NCI-H1417 (cell line): ENCODE results near the gene CUX1.
A peak's percentile ranks its signal among the peaks of the same experiment; 100 is the strongest.

ENCODE experiments used
- DNase-seq, 3 experiments: peaks; one replicate each; lab custom pipeline; 2025; lab: John Stamatoyannopoulos, UW

Gene CUX1

GRCh38 chr7:102185796-102186195, 368.4 kb downstream of the CUX1 start:
- no peak for DNase-seq

DNA sequence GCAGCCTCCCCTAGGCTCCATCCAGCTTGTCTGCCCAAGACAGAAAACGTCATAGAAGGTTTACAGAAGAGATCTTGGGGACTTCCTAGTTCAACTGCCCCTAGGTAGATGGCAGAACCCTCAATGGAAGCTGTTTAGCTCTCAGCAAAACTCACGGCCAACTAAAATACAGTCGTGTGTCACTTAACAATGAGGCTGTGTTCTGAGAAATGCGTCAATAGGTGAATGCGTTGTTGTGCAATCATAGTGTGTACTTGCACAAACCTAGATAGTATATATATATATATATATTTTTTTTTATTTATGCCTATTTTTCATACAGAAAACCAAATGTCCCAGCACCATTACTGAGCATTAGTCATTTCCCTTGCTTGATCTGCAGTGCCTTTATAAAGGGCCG, 368.9 kb downstream of the CUX1 start:
- no peak for DNase-seq

GRCh38 chr7:102188746-102189145, 371.3 kb downstream of the CUX1 start:
- DNase-seq = no peak

GRCh38 chr7:102189756-102190155, 372.3 kb downstream of the CUX1 start:
- no peak for DNase-seq

GRCh38 chr7:102190776-102191350, 373.4 kb downstream of the CUX1 start:
- no peak for DNase-seq

- DNase-seq = no peak
Measured at GRCh38 chr7:102191556-102192379, 374.3 kb downstream of the CUX1 start.

- no peak for DNase-seq
Measured at GRCh38 chr7:102192790-102193189, 375.4 kb downstream of the CUX1 start.

GRCh38 chr7:102193806-102194205, 376.4 kb downstream of the CUX1 start:
- no peak for DNase-seq

- no peak for DNase-seq
Measured at GRCh38 chr7:102195361-102195760, 377.9 kb downstream of the CUX1 start.

DNA sequence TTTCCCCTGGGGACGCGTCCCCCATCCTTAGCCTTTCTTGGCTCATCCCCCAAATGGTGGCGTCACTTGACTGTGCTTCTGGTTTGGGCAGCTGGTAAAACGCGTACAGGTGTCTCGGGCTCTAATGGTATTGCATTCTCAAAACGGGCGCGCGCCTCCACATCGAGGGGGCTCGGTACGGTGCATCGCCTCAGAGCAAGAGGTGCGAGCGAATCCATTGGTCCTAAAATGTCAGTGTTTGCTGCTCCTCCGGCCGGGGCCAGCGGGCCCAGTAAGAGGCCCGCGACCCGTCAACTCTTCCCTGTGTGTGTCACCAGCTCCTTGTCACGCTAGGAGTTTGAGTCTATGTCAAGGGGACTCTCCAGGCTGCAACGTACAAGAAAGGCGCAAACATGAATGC, 378.6 kb downstream of the CUX1 start:
- DNase-seq = no peak

GRCh38 chr7:102197161-102197560, 379.7 kb downstream of the CUX1 start:
- no peak for DNase-seq

DNA sequence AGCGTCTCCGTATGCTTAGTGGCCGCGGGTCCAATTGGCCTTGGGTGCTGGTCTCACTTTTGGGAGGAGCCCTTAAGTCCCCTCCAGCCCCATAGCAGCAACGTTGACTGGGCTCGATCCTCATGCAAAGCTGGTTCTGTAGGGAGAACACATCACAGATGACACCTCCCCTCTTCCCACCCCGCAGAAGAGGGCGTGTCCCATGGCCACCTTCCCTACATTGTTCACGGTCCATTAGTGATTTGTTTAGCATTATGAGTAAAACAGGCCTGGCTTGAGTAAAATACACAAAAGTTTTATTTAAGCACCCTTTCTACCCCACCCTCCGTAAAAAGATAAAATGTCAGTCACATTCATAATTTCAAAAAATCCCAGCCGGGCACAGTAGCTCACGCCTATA, 380.2 kb downstream of the CUX1 start:
- DNase-seq = no peak

- no peak for DNase-seq
Measured at GRCh38 chr7:102198417-102198956, 381.1 kb downstream of the CUX1 start.

GRCh38 chr7:102201576-102201975, 384.1 kb downstream of the CUX1 start:
- DNase-seq = no peak

DNA sequence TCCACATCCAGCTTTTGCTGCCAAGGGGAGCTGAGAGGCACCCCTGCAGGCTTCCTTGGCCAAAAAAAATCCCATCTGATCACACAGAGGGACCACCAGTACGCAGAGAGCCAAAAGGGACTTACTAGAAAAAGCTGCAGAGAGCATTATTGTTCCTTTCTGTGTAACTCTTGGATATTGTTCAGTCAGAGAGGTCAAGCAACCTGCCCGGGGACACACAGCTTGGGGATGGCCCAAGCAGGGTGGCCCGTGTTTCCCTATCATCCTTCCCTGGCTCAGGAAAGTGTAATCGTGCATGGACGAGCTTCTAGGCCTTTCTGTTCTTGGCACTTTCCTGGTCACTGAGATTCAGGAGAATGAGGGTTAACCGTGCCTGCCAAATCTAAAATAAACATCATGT, 385.1 kb downstream of the CUX1 start:
- no peak for DNase-seq

- no peak for DNase-seq
Measured at GRCh38 chr7:102203218-102203617, 385.8 kb downstream of the CUX1 start.

DNA sequence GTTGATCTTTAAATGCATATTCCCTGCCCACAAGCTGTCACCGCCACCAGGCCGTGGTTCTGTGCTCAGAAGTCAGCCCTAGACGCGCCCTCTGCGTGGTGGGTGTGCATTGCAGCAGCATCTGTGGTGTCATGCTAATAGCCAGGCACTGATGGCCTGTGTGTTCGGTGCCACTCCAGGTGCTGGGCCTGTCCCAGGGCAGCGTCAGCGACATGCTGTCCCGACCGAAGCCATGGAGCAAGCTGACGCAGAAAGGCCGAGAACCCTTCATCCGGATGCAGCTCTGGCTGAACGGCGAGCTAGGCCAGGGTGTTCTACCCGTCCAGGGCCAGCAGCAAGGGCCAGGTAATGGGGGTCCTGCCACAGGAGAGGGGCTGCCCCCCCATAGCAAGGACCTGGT, 386.8 kb downstream of the CUX1 start:
- DNase-seq = no peak

DNA sequence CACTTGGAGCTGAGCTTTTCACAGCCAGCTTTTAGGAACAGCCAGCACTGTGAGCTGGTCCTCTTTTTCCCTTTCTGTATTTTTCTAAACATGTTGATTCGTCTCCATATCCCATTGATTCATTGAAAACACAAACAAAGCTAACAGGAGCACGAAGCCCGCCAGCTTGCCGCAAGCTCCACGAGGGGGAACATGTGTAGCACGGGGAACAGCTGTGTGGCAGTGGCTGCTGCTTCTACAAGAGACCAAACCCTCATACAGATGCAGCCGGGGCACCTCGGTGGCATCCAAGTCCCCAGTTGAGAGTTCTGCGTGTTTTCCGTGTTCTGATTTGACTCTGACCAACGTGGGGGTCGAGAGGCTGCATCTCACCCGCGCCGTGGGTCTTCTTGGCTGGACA, 388.5 kb downstream of the CUX1 start:
- DNase-seq = no peak

DNA sequence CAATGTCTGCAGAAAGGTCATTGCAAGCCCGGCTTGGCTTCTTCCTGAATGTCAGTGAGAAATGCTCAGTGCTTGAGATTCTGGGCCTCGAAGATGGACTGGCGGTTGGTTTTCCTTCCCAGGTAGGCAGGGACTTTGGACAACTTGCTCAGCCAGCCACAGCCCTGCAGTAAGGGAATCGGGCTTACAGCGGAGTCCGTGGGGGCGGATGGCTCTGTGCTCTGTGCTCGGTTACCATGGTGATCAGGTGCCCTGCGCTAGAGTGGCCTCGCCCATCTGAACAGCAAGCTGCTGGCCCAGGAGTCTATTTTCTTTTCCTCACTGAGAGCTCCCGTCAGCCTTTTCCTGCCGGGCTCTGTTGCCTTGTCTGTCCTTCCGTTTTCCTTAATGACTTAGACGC, 391.4 kb downstream of the CUX1 start:
- DNase-seq = peak; percentile 3 to 58 (median 36)

DNA sequence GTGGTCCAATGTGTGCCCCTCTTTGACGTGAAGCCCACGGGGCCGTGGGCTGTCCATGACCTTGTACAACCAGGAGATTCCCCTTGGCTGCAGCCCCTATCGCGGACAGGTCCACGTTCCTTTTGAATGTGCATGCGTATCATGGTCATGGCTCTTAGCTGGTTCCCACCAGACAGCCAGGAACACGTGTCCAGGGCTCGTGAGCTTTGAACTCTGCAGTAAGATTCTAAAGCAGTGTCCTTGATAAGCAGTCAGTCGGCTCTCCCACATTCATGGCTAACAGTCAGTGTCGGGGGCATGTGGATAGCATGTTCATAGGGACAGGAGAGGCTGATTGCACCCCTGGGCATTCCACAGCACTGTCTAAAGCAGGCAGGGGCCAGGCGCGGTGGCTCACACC, 393.4 kb downstream of the CUX1 start:
- DNase-seq = no peak

DNA sequence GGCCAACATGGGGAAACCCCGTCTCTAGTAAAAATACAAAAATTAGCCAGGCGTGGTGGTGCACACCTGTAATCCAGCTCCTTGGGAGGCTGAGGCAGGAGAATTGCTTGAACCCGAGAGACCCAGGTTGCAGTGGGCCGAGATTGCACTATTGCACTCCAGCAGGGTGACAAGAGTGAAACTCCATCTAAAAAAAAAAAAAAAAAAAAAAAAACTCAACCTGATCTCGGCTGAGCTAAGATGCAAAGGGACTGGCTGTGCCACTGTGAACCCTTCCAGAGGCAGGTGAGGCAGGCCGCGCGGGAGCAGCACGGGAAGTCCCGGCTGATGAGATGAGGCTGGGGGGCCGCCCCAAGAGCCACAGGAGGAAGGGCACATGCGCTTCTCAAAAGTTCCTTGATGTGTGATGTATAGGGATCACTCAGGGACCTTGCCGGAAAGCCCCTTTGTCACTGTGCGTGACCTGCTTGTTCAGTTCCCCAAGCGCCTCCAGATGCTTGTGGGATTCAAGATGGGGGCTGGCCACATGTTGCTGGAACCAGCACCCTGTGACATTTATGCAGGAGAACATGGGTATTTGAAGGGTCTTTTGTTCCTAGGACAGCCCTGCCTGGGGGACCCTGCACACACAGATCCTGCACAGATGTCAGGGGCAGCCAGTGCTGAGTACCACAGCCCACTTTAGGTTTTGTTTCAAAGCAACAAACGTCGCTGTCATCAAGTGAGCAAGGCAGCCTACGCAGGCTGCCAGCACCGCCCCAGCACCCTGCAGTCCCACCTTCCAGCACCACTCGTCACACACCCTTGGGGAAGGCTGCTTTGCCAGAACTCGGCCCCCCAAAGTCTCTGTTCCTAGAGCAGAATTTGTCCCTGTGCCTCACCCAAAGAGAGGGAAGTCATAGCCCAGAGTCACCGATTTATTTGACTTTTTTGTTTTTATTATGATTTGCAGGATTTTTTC, 394.4 kb downstream of the CUX1 start:
- no peak for DNase-seq

DNA sequence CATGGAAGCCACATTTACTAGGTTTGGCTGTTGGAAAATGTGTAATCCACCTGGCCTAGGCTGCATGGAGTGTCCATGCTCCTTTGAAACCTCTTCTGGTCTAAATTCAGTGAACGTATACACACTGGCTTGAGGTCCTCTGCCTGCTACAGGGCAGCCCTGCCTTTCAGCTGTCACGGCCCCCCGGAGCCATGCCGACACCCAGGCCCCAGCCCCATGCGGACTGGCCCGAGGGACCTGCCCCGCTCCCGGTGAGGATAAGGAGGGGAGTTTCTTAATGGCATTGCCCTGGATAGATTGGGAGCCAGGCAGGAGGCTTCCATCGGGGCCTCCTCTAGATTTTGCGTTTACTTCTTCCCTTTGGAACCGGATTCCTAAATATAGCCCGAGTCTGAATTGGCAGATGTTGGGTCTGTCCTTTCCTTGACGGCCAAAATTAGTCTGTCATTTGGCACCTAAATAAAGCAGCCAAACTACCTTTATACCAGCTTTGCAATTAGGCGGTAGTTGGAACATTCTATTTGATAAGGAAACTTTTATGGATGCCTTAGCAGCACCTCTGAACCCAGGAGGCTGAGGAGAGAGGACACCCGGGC, 397.1 kb downstream of the CUX1 start:
- DNase-seq = no peak
